ENCODE results near the gene PCGF2. TPM values are rescaled to one million over a fixed set of nuclear protein-coding genes. Genes with fewer than 3 reads are reported as not detected.

Gene PCGF2
- total and polyA plus RNA-seq, 2 of the 8 experiments (the other 6 are each of a cell fraction or from before 2014, with no cell fraction given), result 42.1 to 93.3 TPM

GRCh38 chr17:38786372-38786771, 38.2 kb upstream of the PCGF2 start:
- H3K56ac ChIP-seq (replicated peaks; ENCODE audit: insufficient read length, low read depth, low read length), result no peak overlapping the region
- H2BK12ac ChIP-seq (ENCODE audit: low read depth, low read length), result no peak overlapping the region
- no peak overlapping the region for H2BK120ac ChIP-seq (replicated peaks; ENCODE audit: low read depth, low read length)
- no peak overlapping the region for H3K4ac ChIP-seq (replicated peaks; ENCODE audit: insufficient read length, low read depth, low read length)
- DNase-seq (ENCODE audit: low read depth in 1 of 2, low spot score in 2 of 2) (no peak), FAIRE-seq (no peak)
- H3K23me2 ChIP-seq (ENCODE audit: low read depth, low read length), result no peaks in the 10 kb centered on the region
- H3K9ac ChIP-seq (replicated peaks in 1 of 4; ENCODE audit: extremely low read depth in 1 of 4, low read depth in 3 of 4, low read length in 3 of 4), result no peak overlapping the region
- H4K91ac ChIP-seq (replicated peaks; ENCODE audit: insufficient read length, low read length), result no peak overlapping the region
- WGBS, 2 experiments (ENCODE audit: extremely low coverage in 1 of 2, insufficient coverage in 1 of 2, insufficient read length in 1 of 2, insufficient replicate concordance in 2 of 2, low coverage in 1 of 2, low lambda C conversion rate in 2 of 2, missing lambda C conversion rate in 1 of 2), result 94% methylated on average over 6 of the region's 6 CpGs; no CpG with 5 or more reads in 1 of the 2 experiments
- no peak overlapping the region for H3K4me3 ChIP-seq (ENCODE audit: extremely low read depth in 1 of 4, insufficient read depth in 2 of 4, low read depth in 3 of 4, low read length in 4 of 4)
- H4K20me1 ChIP-seq (replicated peaks in 1 of 2; ENCODE audit: control insufficient read depth in 1 of 2, insufficient read depth in 2 of 2, low read length in 2 of 2), result peaks cover 0 to 12% of the 10 kb centered on the region in 2 experiments
- peaks cover 9 to 49% (median 34%) of the 10 kb centered on the region in 4 experiments; a peak in 7 of 8 replicates for H3K36me3 ChIP-seq (ENCODE audit: control insufficient read depth in 2 of 4, insufficient read depth in 4 of 4, low read length in 3 of 4)
- H3K27ac ChIP-seq (ENCODE audit: low read depth, low read length), result no peak overlapping the region
- H3K79me1 ChIP-seq (ENCODE audit: low read depth, low read length), result no peaks in the 10 kb centered on the region; the same call in 1 of the 2 replicates
- H2BK5ac ChIP-seq (ENCODE audit: low read depth, low read length), result no peak overlapping the region
- no peak overlapping the region for H3K14ac ChIP-seq (ENCODE audit: insufficient read length)
- POLR2A ChIA-PET (ENCODE audit: partially characterized antibody), result interaction anchor here (1.8 to 3.2 kb wide), 2 partner anchors 13 to 68 kb away, joined by 7 to 14 read pairs; partner anchors contain the start of genes PIP4K2B and RPL23
- no peaks in the 10 kb centered on the region for H3K9me3 ChIP-seq (ENCODE audit: insufficient read depth in 2 of 2, low read depth in 1 of 2, low read length in 1 of 2)
- H3K23ac ChIP-seq (ENCODE audit: insufficient read length), result no peak overlapping the region
- no peak overlapping the region for H3K18ac ChIP-seq (ENCODE audit: extremely low read depth, low read length)
- peaks cover 0 to 5% (median under 1%) of the 10 kb centered on the region in 4 experiments; a peak in 3 of 7 replicates for H3K4me1 ChIP-seq (replicated peaks in 1 of 4; ENCODE audit: control insufficient read depth in 3 of 4, insufficient read depth in 4 of 4, low read length in 3 of 4)
- no peak overlapping the region for H2AK5ac ChIP-seq (ENCODE audit: low read depth, low read length)
- CTCF ChIA-PET (ENCODE audit: partially characterized antibody), result interaction anchor here (0.7 to 2.7 kb wide), 4 partner anchors 18 to 136 kb away, joined by 3 to 8 read pairs (median 3); no protein-coding TSS in a partner anchor
- no peak overlapping the region for H2BK15ac ChIP-seq (ENCODE audit: low read length)
- no peak overlapping the region for H2BK20ac ChIP-seq (ENCODE audit: low read length)
- H4K5ac ChIP-seq (ENCODE audit: insufficient read length, low read depth, low read length), result no peak overlapping the region
- H3K4me2 ChIP-seq (ENCODE audit: insufficient read depth in 1 of 2, low read depth in 2 of 2, low read length in 2 of 2), result no peak overlapping the region
- H3K27me3 ChIP-seq (replicated peaks in 1 of 4; ENCODE audit: control insufficient read depth in 3 of 4, extremely low read depth in 1 of 4, insufficient read depth in 3 of 4, low read length in 3 of 4), result no peaks in the 10 kb centered on the region
- no peak overlapping the region for H2AFZ ChIP-seq (ENCODE audit: low read length)
- H4K8ac ChIP-seq (ENCODE audit: extremely low read depth, insufficient read depth, low read length), result no peak overlapping the region
- peaks cover 0 to 4% of the 10 kb centered on the region in 2 experiments; a peak in 2 of 4 replicates for H3K79me2 ChIP-seq (ENCODE audit: control insufficient read depth in 1 of 2, insufficient read depth in 2 of 2, low read length in 2 of 2)
- TF ChIP-seq RFX5 (IDR thresholded peaks at IDR 0.05; ENCODE audit: borderline replicate concordance, low read depth, low read length), result no peak
- TF ChIP-seq, protein P1, sequence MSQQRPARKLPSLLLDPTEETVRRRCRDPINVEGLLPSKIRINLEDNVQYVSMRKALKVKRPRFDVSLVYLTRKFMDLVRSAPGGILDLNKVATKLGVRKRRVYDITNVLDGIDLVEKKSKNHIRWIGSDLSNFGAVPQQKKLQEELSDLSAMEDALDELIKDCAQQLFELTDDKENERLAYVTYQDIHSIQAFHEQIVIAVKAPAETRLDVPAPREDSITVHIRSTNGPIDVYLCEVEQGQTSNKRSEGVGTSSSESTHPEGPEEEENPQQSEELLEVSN (IDR thresholded peaks at IDR 0.05), result no peak
- TF ChIP-seq NRF1 (IDR thresholded peaks at IDR 0.05; ENCODE audit: low read depth, low read length), result no peak
- no peak for TF ChIP-seq TEAD4 (IDR thresholded peaks at IDR 0.05; ENCODE audit: low read depth, low read length)
- no peak for TF ChIP-seq RNF2 (IDR thresholded peaks at IDR 0.05; ENCODE audit: borderline replicate concordance, low read depth, low read length, missing control alignments, poor library complexity, severe bottlenecking)
- TF ChIP-seq CTBP2 (IDR thresholded peaks at IDR 0.05; ENCODE audit: borderline replicate concordance, insufficient read depth, insufficient read length, low read length), result no peak
